ENCODE results near the gene PPP4R1.

The PPP4R1 gene

GRCh38 chr18:9559253-9559652 lies 55.1 kb downstream of the PPP4R1 start:
- H3K27ac ChIP-seq: no peak overlapping the region
- TF ChIP-seq CTCF (IDR thresholded peaks at IDR 0.05): no peak

GRCh38 chr18:9558387-9559064 lies 55.8 kb downstream of the PPP4R1 start:
- H3K27ac ChIP-seq: no peak overlapping the region
- TF ChIP-seq ZFX (IDR thresholded peaks at IDR 0.05; ENCODE audit: borderline replicate concordance): no peak
- TF ChIP-seq CTCF (IDR thresholded peaks at IDR 0.05): no peak

GRCh38 chr18:9557250-9557943 lies 57.0 kb downstream of the PPP4R1 start:
- no peak overlapping the region for H3K27ac ChIP-seq
- no peak for TF ChIP-seq ZFX (IDR thresholded peaks at IDR 0.05; ENCODE audit: borderline replicate concordance)
- TF ChIP-seq CTCF (IDR thresholded peaks at IDR 0.05): no peak

- TF ChIP-seq CTCF (IDR thresholded peaks at IDR 0.05) (no peak), ZFX (IDR thresholded peaks at IDR 0.05; ENCODE audit: borderline replicate concordance) (no peak)
- H3K27ac ChIP-seq: no peak overlapping the region
Observed at GRCh38 chr18:9552616-9553015, 61.7 kb downstream of the PPP4R1 start.

- TF ChIP-seq ZFX (IDR thresholded peaks at IDR 0.05; ENCODE audit: borderline replicate concordance) (no peak), CTCF (IDR thresholded peaks at IDR 0.05) (no peak)
- no peak overlapping the region for H3K27ac ChIP-seq
Observed at GRCh38 chr18:9552191-9552590, 62.2 kb downstream of the PPP4R1 start.

- TF ChIP-seq CTCF (IDR thresholded peaks at IDR 0.05) (no peak), ZFX (IDR thresholded peaks at IDR 0.05; ENCODE audit: borderline replicate concordance) (no peak)
- H3K27ac ChIP-seq: no peak overlapping the region
Observed at GRCh38 chr18:9550429-9550828, 63.9 kb downstream of the PPP4R1 start.

- H3K27ac ChIP-seq: no peak overlapping the region
- no peak for TF ChIP-seq ZFX (IDR thresholded peaks at IDR 0.05; ENCODE audit: borderline replicate concordance)
- TF ChIP-seq CTCF (IDR thresholded peaks at IDR 0.05): peak; percentile 37
Observed at GRCh38 chr18:9549405-9549804, 65.0 kb downstream of the PPP4R1 start.
